SK-N-SH (cell line): ENCODE measurements around the gene MAST4. TPM values are rescaled to one million over a fixed set of nuclear protein-coding genes. Genes with fewer than 3 reads are reported as not detected.

Source experiments
- CTCF ChIA-PET: fragments of 300-600, 350-600 bp; formaldehyde crosslinking; extraction: SDS; loops from one replicate; lab custom pipeline; 2021; lab: Yijun Ruan, JAX
- POLR2A ChIA-PET: fragments of 350-600 bp; sonication (Branson Sonifier 250); formaldehyde crosslinking; extraction: SDS; loops from one replicate; lab custom pipeline; 2020; ENCODE audit warnings: antibody characterized with exemption, inconsistent platforms; lab: Yijun Ruan, JAX
- DNase-seq: peaks from one replicate; pipeline ENCODE4 v3.0.0; 2012
- H2AFZ ChIP-seq: fragments of 200-600 bp; sonication (generic); 2 replicates; pipeline ENCODE4 v1.8.1; 2016; ENCODE audit warnings: antibody characterized with exemption, mild to moderate bottlenecking, low read depth
- H3F3A ChIP-seq: fragments of 200-600 bp; sonication (generic); replicated peaks from 2 replicates; pipeline ENCODE3; 2016; ENCODE audit warnings: antibody characterized with exemption, mild to moderate bottlenecking; ENCODE audit not compliant: insufficient read depth
- H3K27ac ChIP-seq, 2 experiments: fragments of 200-500 bp in 1 of 2; fragments of 200-600 bp in 1 of 2; sonication (Bioruptor generic) in 1 of 2; sonication (generic), shearing (Covaris generic) in 1 of 2; 2 replicates each; pipeline versions ENCODE4 v1.5.1 to v1.6.1; 2014 to 2016; ENCODE audit warnings: low read depth in 2 of 2, inconsistent platforms in 1 of 2, low read length in 1 of 2, mild to moderate bottlenecking in 1 of 2, mixed read lengths in 1 of 2
- H3K27me3 ChIP-seq: fragments of 200-600 bp; sonication (generic), shearing (Covaris generic); 2 replicates; pipeline ENCODE4 v1.6.1; 2016; ENCODE audit warnings: mixed run types; ENCODE audit not compliant: insufficient read depth
- H3K36me3 ChIP-seq, 2 experiments: fragments of 200-500 bp in 1 of 2; fragments of 200-600 bp in 1 of 2; sonication (Bioruptor generic) in 1 of 2; sonication (generic) in 1 of 2; replicated peaks in 1 of 2; 2 replicates each; pipeline versions ENCODE3 to v1.5.1; 2014 to 2016; ENCODE audit warnings: low read length in 1 of 2, mild to moderate bottlenecking in 1 of 2; ENCODE audit not compliant: insufficient read depth in 2 of 2, control insufficient read depth in 1 of 2
- H3K4me1 ChIP-seq, 2 experiments: fragments of 200-500 bp in 1 of 2; fragments of 200-600 bp in 1 of 2; sonication (Bioruptor generic) in 1 of 2; sonication (generic), shearing (Covaris generic) in 1 of 2; 2 replicates each; pipeline versions ENCODE4 v1.5.1 to v1.6.1; 2014 to 2016; ENCODE audit warnings: low read depth in 1 of 2, low read length in 1 of 2, mixed run types in 1 of 2; ENCODE audit not compliant: insufficient read depth in 2 of 2, control insufficient read depth in 1 of 2
- H3K4me2 ChIP-seq: fragments of 200-600 bp; sonication (generic), shearing (Covaris generic); 2 replicates; pipeline ENCODE4 v1.6.1; 2017; ENCODE audit warnings: mixed run types
- H3K4me3 ChIP-seq, 2 experiments: fragments of 200-500 bp in 1 of 2; fragments of 200-600 bp in 1 of 2; sonication (Bioruptor generic) in 1 of 2; sonication (generic), shearing (Covaris generic) in 1 of 2; 2 replicates each; pipeline versions ENCODE4 v1.5.1 to v1.8.1; 2014 to 2016; ENCODE audit warnings: low read depth in 2 of 2, inconsistent platforms in 1 of 2, low read length in 1 of 2, mild to moderate bottlenecking in 1 of 2, mixed read lengths in 1 of 2, moderate library complexity in 1 of 2
- H3K79me2 ChIP-seq: fragments of 200-600 bp; sonication (generic); 2 replicates; pipeline ENCODE4 v1.8.1; 2017; ENCODE audit warnings: mild to moderate bottlenecking; ENCODE audit not compliant: insufficient read depth
- H3K9ac ChIP-seq: fragments of 200-600 bp; sonication (generic); 2 replicates; pipeline ENCODE4 v1.6.1; 2017; ENCODE audit warnings: mixed run types
- H3K9me2 ChIP-seq: fragments of 200-600 bp; sonication (generic); 2 replicates; pipeline ENCODE4 v1.6.1; 2017; ENCODE audit warnings: mixed run types
- H3K9me3 ChIP-seq: fragments of 200-600 bp; sonication (generic); 2 replicates; pipeline ENCODE4 v1.6.1; 2017; ENCODE audit warnings: mixed run types, mild to moderate bottlenecking, moderate library complexity
- H4K20me1 ChIP-seq: fragments of 200-600 bp; sonication (generic); 2 replicates; pipeline ENCODE4 v1.6.1; 2017; ENCODE audit warnings: mild to moderate bottlenecking, mixed run types; ENCODE audit not compliant: insufficient read depth
- CHD2 ChIP-seq: fragments of 150-350 bp; IDR thresholded peaks from 2 replicates; pipeline ENCODE4 v1.6.1; 2018; ENCODE audit warnings: low read length; ENCODE audit not compliant: partially characterized antibody
- ELF1 ChIP-seq: IDR thresholded peaks from 2 replicates; pipeline ENCODE4 v1.4.0; 2012
- EP300 ChIP-seq, 2 experiments: IDR thresholded peaks; 2 replicates each; pipeline versions ENCODE4 v1.4.0 to v1.6.1; 2012; ENCODE audit warnings: borderline replicate concordance in 1 of 2, low read depth in 1 of 2, low read length in 1 of 2
- FOSL2 ChIP-seq: IDR thresholded peaks from 2 replicates; pipeline ENCODE4 v1.4.0; 2012; ENCODE audit warnings: low read depth, mild to moderate bottlenecking, moderate library complexity, borderline replicate concordance
- FOXJ3 ChIP-seq: sonication (generic); formaldehyde crosslinking; IDR thresholded peaks from 2 replicates; pipeline ENCODE4 v1.5.1; 2020; ENCODE audit warnings: mild to moderate bottlenecking, missing genetic modification reagents
- GABPA ChIP-seq: IDR thresholded peaks from 2 replicates; pipeline ENCODE4 v1.4.0; 2012; ENCODE audit warnings: low read depth, mild to moderate bottlenecking
- GATA2 ChIP-seq: sonication (generic); formaldehyde crosslinking; IDR thresholded peaks from 2 replicates; pipeline ENCODE4 v1.5.0; 2020; ENCODE audit warnings: mild to moderate bottlenecking, missing genetic modification reagents
- NFIC ChIP-seq: IDR thresholded peaks from 2 replicates; pipeline ENCODE4 v1.4.0; 2012; ENCODE audit warnings: borderline replicate concordance
- PBX3 ChIP-seq: IDR thresholded peaks from 2 replicates; pipeline ENCODE4; 2012
- RAD21 ChIP-seq: IDR thresholded peaks from 2 replicates; pipeline ENCODE4 v1.6.1; 2012; ENCODE audit warnings: mild to moderate bottlenecking, low read length
- RXRA ChIP-seq: IDR thresholded peaks from 2 replicates; pipeline ENCODE4 v1.4.0; 2012; ENCODE audit warnings: low read depth, mild to moderate bottlenecking, borderline replicate concordance
- SIN3A ChIP-seq: IDR thresholded peaks from 2 replicates; pipeline ENCODE4 v1.6.1; 2012; ENCODE audit warnings: low read depth, mild to moderate bottlenecking, low read length, moderate library complexity, borderline replicate concordance
- TCF12 ChIP-seq: IDR thresholded peaks from 2 replicates; pipeline ENCODE4 v1.4.0; 2012
- TEAD4 ChIP-seq: IDR thresholded peaks from 2 replicates; pipeline ENCODE4 v1.4.0; 2012; ENCODE audit warnings: mild to moderate bottlenecking, borderline replicate concordance; ENCODE audit not compliant: insufficient read depth
- USF2 ChIP-seq: fragments of 150-350 bp; IDR thresholded peaks from 2 replicates; pipeline ENCODE4 v1.6.1; 2017; ENCODE audit warnings: antibody characterized with exemption, low read length, low read depth, borderline replicate concordance
- YY1 ChIP-seq: IDR thresholded peaks from 2 replicates; pipeline ENCODE4 v1.4.0; 2012; ENCODE audit warnings: low read depth, mild to moderate bottlenecking
- ZBTB33 ChIP-seq: IDR thresholded peaks from 2 replicates; pipeline ENCODE4 v1.4.0; 2012; ENCODE audit warnings: low read depth, borderline replicate concordance
- WGBS: methylation state at CpG from one replicate; pipeline ENCODE4 v1.1.6; 2017; ENCODE audit warnings: low lambda C conversion rate; 5-methylcytosine and 5-hydroxymethylcytosine counted together
- polyA plus RNA-seq, 3 experiments: library from polyadenylated mRNA; depleted of rRNA; stranded (reverse); fragments of >200 nt; gene quantifications; 2 replicates each; pipeline ENCODE4 v1.2.3, GENCODE V29; 2012
- TF ChIP-seq, protein P1 (sequence below): IDR thresholded peaks from 2 replicates; pipeline ENCODE4 v1.6.1; 2012; ENCODE audit warnings: mild to moderate bottlenecking, low read depth, low read length, moderate library complexity

Gene MAST4
- polyA plus RNA-seq, 1 of the 3 experiments (the other 2 are of a cell fraction): 2.2 TPM

GRCh38 chr5:67027171-67027570, 431.0 kb downstream of the MAST4 start (continued):
- TF ChIP-seq, protein P1, sequence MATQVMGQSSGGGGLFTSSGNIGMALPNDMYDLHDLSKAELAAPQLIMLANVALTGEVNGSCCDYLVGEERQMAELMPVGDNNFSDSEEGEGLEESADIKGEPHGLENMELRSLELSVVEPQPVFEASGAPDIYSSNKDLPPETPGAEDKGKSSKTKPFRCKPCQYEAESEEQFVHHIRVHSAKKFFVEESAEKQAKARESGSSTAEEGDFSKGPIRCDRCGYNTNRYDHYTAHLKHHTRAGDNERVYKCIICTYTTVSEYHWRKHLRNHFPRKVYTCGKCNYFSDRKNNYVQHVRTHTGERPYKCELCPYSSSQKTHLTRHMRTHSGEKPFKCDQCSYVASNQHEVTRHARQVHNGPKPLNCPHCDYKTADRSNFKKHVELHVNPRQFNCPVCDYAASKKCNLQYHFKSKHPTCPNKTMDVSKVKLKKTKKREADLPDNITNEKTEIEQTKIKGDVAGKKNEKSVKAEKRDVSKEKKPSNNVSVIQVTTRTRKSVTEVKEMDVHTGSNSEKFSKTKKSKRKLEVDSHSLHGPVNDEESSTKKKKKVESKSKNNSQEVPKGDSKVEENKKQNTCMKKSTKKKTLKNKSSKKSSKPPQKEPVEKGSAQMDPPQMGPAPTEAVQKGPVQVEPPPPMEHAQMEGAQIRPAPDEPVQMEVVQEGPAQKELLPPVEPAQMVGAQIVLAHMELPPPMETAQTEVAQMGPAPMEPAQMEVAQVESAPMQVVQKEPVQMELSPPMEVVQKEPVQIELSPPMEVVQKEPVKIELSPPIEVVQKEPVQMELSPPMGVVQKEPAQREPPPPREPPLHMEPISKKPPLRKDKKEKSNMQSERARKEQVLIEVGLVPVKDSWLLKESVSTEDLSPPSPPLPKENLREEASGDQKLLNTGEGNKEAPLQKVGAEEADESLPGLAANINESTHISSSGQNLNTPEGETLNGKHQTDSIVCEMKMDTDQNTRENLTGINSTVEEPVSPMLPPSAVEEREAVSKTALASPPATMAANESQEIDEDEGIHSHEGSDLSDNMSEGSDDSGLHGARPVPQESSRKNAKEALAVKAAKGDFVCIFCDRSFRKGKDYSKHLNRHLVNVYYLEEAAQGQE: no peak
- no peak for TF ChIP-seq FOXJ3 (CRISPR knock-in tag)
- no peak for TF ChIP-seq TEAD4
- TF ChIP-seq ZBTB33: no peak
- TF ChIP-seq GATA2 (CRISPR knock-in tag): no peak
- TF ChIP-seq YY1: no peak
- no peak for TF ChIP-seq SIN3A
- TF ChIP-seq NFIC: no peak
- no peak for TF ChIP-seq CHD2
- TF ChIP-seq PBX3: no peak

GRCh38 chr5:67028371-67028770, 432.2 kb downstream of the MAST4 start:
- Histone ChIP-seq H3K4me2 (no peak overlapping the region), H4K20me1 (no peaks in the 10 kb centered on the region), H3K4me1 (peaks cover 12 to 18% of the 10 kb centered on the region in 2 experiments), H3K79me2 (no peaks in the 10 kb centered on the region), H3F3A (peaks cover 4% of the 10 kb centered on the region), H3K27me3 (no peaks in the 10 kb centered on the region), H3K36me3 (no peaks in the 10 kb centered on the region), H3K27ac (no peak overlapping the region), H2AFZ (no peak overlapping the region), H3K4me3 (no peak overlapping the region), H3K9ac (no peak overlapping the region), H3K9me2 (no peaks in the 10 kb centered on the region; the same call in 1 of the 2 replicates), H3K9me3 (no peaks in the 10 kb centered on the region)
- ChIA-PET CTCF (no interaction called here), POLR2A (no interaction called here)
- 94% methylated on average over 4 of the region's 4 CpGs for WGBS
- no peak for TF ChIP-seq FOSL2
- no peak for TF ChIP-seq SIN3A
- no peak for TF ChIP-seq GABPA
- TF ChIP-seq RXRA: no peak
- TF ChIP-seq EP300 (IDR thresholded peaks at IDR 0.05; ENCODE audit: borderline replicate concordance in 1 of 2, low read depth in 1 of 2, low read length in 1 of 2): no peak
- TF ChIP-seq ELF1: no peak
- no peak for TF ChIP-seq TCF12
- TF ChIP-seq YY1: no peak
- no peak for TF ChIP-seq USF2
- no peak for TF ChIP-seq RAD21
- no peak for DNase-seq
